Measurements from ENCODE around the gene SLC43A2. TPM values are rescaled to one million over a fixed set of nuclear protein-coding genes. Genes with fewer than 3 reads are reported as not detected.
A peak's percentile ranks its signal among the peaks of the same experiment; 100 is the strongest.

The SLC43A2 gene
- total and polyA plus RNA-seq, 10 donors: 12.6 to 84.6 (median 61.2) TPM

GRCh38 chr17:1645207-1646171, 16.9 kb upstream of the SLC43A2 start, which contains the start of gene SCARF1:
TSS of gene SCARF1 (minus strand) at chr17:1645732. CDS start at chr17:1645697, 35 bp downstream.
- peak within 1 kb of the TSS; percentile 71 to 99 (median 86) for H3K27ac ChIP-seq
- peaks cover 46 to 80% (median 66%) of the 10 kb centered on the region in 6 donors for H3K4me1 ChIP-seq
- intact Hi-C loops (cut with DNase I; ENCODE audit: low total_unique reads): no loop called here
- H3K27me3 ChIP-seq (replicated peaks in 1 of 7): no peaks in the 10 kb centered on the region
- TF ChIP-seq POLR2AphosphoS5 (IDR thresholded peaks at IDR 0.05) (peak; percentile 84 to 91 (median 86)), POLR2A (IDR thresholded peaks at IDR 0.05) (peak in 1 of 3 donors; percentile 28)
- TF ChIP-seq, protein P1, sequence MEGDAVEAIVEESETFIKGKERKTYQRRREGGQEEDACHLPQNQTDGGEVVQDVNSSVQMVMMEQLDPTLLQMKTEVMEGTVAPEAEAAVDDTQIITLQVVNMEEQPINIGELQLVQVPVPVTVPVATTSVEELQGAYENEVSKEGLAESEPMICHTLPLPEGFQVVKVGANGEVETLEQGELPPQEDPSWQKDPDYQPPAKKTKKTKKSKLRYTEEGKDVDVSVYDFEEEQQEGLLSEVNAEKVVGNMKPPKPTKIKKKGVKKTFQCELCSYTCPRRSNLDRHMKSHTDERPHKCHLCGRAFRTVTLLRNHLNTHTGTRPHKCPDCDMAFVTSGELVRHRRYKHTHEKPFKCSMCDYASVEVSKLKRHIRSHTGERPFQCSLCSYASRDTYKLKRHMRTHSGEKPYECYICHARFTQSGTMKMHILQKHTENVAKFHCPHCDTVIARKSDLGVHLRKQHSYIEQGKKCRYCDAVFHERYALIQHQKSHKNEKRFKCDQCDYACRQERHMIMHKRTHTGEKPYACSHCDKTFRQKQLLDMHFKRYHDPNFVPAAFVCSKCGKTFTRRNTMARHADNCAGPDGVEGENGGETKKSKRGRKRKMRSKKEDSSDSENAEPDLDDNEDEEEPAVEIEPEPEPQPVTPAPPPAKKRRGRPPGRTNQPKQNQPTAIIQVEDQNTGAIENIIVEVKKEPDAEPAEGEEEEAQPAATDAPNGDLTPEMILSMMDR (IDR thresholded peaks at IDR 0.05 in 8 of 11, conservative IDR thresholded peaks at IDR 0.05 in 3 of 11): no peak
- H3K4me3 ChIP-seq: peak within 1 kb of the TSS; percentile 27 to 84 (median 66)
- H3K36me3 ChIP-seq: peaks cover 0 to 33% (median 4%) of the 10 kb centered on the region in 6 donors
- DNase-seq: peak; percentile 89
- WGBS, 5 donors: 25 to 33% (median 28%) methylated on average over 19 to 25 of the region's 25 CpGs
- no peaks in the 10 kb centered on the region for H3K9me3 ChIP-seq

- Histone ChIP-seq H3K27me3 (replicated peaks in 1 of 7) (no peaks in the 10 kb centered on the region), H3K4me1 (peaks cover 39 to 80% (median 62%) of the 10 kb centered on the region in 6 donors), H3K4me3 (peak overlapping the region; percentile 27 to 84 (median 66)), H3K9me3 (no peaks in the 10 kb centered on the region), H3K27ac (peak overlapping the region; percentile 71 to 99 (median 86)), H3K36me3 (peaks cover 0 to 34% (median 0%) of the 10 kb centered on the region in 6 donors)
- DNase-seq: no peak
- TF ChIP-seq POLR2AphosphoS5 (IDR thresholded peaks at IDR 0.05): peak in 2 of 3 donors; percentile 1 to 4
- TF ChIP-seq, protein P1 (IDR thresholded peaks at IDR 0.05 in 8 of 11, conservative IDR thresholded peaks at IDR 0.05 in 3 of 11): no peak
- TF ChIP-seq POLR2A (IDR thresholded peaks at IDR 0.05): no peak
- 17 to 23% (median 19%) methylated on average over 6 to 15 of the region's 15 CpGs for WGBS, 5 donors
- intact Hi-C loops (cut with DNase I; ENCODE audit: low total_unique reads): no loop called here
These were observed 16.0 kb upstream of the SLC43A2 start for GRCh38 chr17:1644493-1645206.

DNA sequence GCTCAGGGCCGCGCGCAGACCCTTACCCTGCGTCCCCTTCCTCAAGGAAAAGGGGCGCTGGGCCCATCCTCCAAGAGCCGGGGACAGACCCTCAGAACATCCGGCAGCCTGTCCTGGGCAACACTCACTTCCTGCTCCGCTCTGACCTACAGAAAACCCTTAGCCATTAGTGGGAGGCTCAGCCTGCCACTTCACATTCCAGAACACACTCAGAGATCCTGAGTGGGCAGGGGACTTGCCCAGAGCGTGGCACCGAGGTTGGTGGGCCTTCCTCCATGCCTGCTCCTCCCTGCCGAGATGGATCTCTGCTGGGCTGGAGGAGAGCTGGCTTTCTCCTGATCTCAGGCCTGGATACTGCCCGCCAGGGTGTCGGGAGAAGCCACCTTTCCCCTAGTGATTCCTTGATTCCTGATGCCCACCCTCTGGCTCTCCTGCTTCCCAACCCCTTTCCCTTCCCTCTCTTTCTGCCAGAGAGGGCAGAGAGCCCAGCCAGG, 15.4 kb upstream of the SLC43A2 start:
- Histone ChIP-seq H3K9me3 (no peaks in the 10 kb centered on the region), H3K4me1 (peaks cover 39 to 82% (median 62%) of the 10 kb centered on the region in 6 donors), H3K27me3 (replicated peaks in 1 of 7) (no peaks in the 10 kb centered on the region), H3K27ac (peak overlapping the region; percentile 24 to 99 (median 86)), H3K36me3 (peaks cover 0 to 40% (median 0%) of the 10 kb centered on the region in 6 donors), H3K4me3 (peak overlapping the region; percentile 27 to 84 (median 66))
- DNase-seq: no peak
- intact Hi-C loops (cut with DNase I; ENCODE audit: low total_unique reads): no loop called here
- WGBS, 5 donors: 9 to 36% (median 12%) methylated on average over 7 to 13 of the region's 13 CpGs
- TF ChIP-seq POLR2A (IDR thresholded peaks at IDR 0.05): no peak
- TF ChIP-seq, protein P1 (IDR thresholded peaks at IDR 0.05 in 8 of 11, conservative IDR thresholded peaks at IDR 0.05 in 3 of 11): no peak
- TF ChIP-seq POLR2AphosphoS5 (IDR thresholded peaks at IDR 0.05): peak in 2 of 3 donors; percentile 46 to 55

Measured in spleen (tissue), 11 donors.